ENCODE results near the gene SAMMSON.

The SAMMSON gene

GRCh38 chr3:70076396-70076795 lies 76.9 kb downstream of the SAMMSON start:
- no peak for DNase-seq (ENCODE audit: low read depth in 1 of 2, low spot score in 1 of 2)
- no peak for TF ChIP-seq GABPA (IDR thresholded peaks at IDR 0.05; ENCODE audit: low read depth)
- no peak for TF ChIP-seq SPI1 (IDR thresholded peaks at IDR 0.05; ENCODE audit: borderline replicate concordance, low read depth)
- TF ChIP-seq, protein P1, sequence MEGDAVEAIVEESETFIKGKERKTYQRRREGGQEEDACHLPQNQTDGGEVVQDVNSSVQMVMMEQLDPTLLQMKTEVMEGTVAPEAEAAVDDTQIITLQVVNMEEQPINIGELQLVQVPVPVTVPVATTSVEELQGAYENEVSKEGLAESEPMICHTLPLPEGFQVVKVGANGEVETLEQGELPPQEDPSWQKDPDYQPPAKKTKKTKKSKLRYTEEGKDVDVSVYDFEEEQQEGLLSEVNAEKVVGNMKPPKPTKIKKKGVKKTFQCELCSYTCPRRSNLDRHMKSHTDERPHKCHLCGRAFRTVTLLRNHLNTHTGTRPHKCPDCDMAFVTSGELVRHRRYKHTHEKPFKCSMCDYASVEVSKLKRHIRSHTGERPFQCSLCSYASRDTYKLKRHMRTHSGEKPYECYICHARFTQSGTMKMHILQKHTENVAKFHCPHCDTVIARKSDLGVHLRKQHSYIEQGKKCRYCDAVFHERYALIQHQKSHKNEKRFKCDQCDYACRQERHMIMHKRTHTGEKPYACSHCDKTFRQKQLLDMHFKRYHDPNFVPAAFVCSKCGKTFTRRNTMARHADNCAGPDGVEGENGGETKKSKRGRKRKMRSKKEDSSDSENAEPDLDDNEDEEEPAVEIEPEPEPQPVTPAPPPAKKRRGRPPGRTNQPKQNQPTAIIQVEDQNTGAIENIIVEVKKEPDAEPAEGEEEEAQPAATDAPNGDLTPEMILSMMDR (IDR thresholded peaks at IDR 0.05; ENCODE audit: insufficient read depth, low read length) = no peak
- TF ChIP-seq, protein P2, sequence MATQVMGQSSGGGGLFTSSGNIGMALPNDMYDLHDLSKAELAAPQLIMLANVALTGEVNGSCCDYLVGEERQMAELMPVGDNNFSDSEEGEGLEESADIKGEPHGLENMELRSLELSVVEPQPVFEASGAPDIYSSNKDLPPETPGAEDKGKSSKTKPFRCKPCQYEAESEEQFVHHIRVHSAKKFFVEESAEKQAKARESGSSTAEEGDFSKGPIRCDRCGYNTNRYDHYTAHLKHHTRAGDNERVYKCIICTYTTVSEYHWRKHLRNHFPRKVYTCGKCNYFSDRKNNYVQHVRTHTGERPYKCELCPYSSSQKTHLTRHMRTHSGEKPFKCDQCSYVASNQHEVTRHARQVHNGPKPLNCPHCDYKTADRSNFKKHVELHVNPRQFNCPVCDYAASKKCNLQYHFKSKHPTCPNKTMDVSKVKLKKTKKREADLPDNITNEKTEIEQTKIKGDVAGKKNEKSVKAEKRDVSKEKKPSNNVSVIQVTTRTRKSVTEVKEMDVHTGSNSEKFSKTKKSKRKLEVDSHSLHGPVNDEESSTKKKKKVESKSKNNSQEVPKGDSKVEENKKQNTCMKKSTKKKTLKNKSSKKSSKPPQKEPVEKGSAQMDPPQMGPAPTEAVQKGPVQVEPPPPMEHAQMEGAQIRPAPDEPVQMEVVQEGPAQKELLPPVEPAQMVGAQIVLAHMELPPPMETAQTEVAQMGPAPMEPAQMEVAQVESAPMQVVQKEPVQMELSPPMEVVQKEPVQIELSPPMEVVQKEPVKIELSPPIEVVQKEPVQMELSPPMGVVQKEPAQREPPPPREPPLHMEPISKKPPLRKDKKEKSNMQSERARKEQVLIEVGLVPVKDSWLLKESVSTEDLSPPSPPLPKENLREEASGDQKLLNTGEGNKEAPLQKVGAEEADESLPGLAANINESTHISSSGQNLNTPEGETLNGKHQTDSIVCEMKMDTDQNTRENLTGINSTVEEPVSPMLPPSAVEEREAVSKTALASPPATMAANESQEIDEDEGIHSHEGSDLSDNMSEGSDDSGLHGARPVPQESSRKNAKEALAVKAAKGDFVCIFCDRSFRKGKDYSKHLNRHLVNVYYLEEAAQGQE (IDR thresholded peaks at IDR 0.05; ENCODE audit: insufficient replicate concordance, low read depth) = no peak
- no peak for TF ChIP-seq POLR2AphosphoS5 (IDR thresholded peaks at IDR 0.05; ENCODE audit: low read depth)
- no peak overlapping the region for H3K27ac ChIP-seq (replicated peaks)
- H3K4me3 ChIP-seq (replicated peaks; ENCODE audit: insufficient read depth, low read length) = no peak overlapping the region
- peaks cover 8% of the 10 kb centered on the region for H3K27me3 ChIP-seq (ENCODE audit: insufficient read depth, poor library complexity, severe bottlenecking)

GRCh38 chr3:70078778-70079177 lies 79.2 kb downstream of the SAMMSON start:
- TF ChIP-seq, protein P1 (IDR thresholded peaks at IDR 0.05; ENCODE audit: insufficient read depth, low read length) = no peak
- TF ChIP-seq POLR2AphosphoS5 (IDR thresholded peaks at IDR 0.05; ENCODE audit: low read depth) = no peak
- TF ChIP-seq, protein P2 (IDR thresholded peaks at IDR 0.05; ENCODE audit: insufficient replicate concordance, low read depth) = no peak
- no peak for TF ChIP-seq GABPA (IDR thresholded peaks at IDR 0.05; ENCODE audit: low read depth)
- TF ChIP-seq SPI1 (IDR thresholded peaks at IDR 0.05; ENCODE audit: borderline replicate concordance, low read depth) = no peak
- no peak for DNase-seq (ENCODE audit: low read depth in 1 of 2, low spot score in 1 of 2)
- peaks cover 7% of the 10 kb centered on the region for H3K27me3 ChIP-seq (ENCODE audit: insufficient read depth, poor library complexity, severe bottlenecking)
- no peak overlapping the region for H3K4me3 ChIP-seq (replicated peaks; ENCODE audit: insufficient read depth, low read length)
- no peak overlapping the region for H3K27ac ChIP-seq (replicated peaks)

DNA sequence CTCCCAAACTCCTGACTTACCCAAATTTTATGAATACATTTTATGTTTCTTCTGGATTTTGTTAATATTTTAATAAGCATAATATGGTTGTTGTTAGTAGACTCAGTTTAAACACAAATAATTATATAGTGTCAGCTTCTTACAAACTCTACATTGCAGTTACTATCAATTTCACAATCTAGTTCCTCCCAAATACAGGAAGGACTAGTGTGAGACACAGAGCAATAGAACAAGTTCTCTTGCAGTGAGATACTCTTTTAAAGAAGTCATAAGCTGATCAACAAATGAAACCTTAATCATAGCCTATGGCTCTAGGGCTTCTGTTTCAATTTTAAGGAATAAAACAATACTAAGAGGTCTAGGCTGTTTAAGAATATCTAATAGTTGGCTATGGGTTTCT lies 86.1 kb downstream of the SAMMSON start:
- no peak for DNase-seq (ENCODE audit: low read depth in 1 of 2, low spot score in 1 of 2)

More for the DNA sequence above, 86.1 kb downstream of the SAMMSON start:
- Histone ChIP-seq H3K27me3 (ENCODE audit: insufficient read depth, poor library complexity, severe bottlenecking) (peaks cover 3% of the 10 kb centered on the region), H3K27ac (replicated peaks) (no peak overlapping the region), H3K4me3 (replicated peaks; ENCODE audit: insufficient read depth, low read length) (no peak overlapping the region)
- TF ChIP-seq, protein P1 (IDR thresholded peaks at IDR 0.05; ENCODE audit: insufficient read depth, low read length) = no peak
- TF ChIP-seq SPI1 (IDR thresholded peaks at IDR 0.05; ENCODE audit: borderline replicate concordance, low read depth) (no peak), POLR2AphosphoS5 (IDR thresholded peaks at IDR 0.05; ENCODE audit: low read depth) (no peak), GABPA (IDR thresholded peaks at IDR 0.05; ENCODE audit: low read depth) (no peak)
- TF ChIP-seq, protein P2 (IDR thresholded peaks at IDR 0.05; ENCODE audit: insufficient replicate concordance, low read depth) = no peak
